Kidney (tissue), 14 donors: ENCODE measurements around the gene TSPAN4. TPM values are rescaled to one million over a fixed set of nuclear protein-coding genes. Genes with fewer than 3 reads are reported as not detected.

Experiments
- DNase-seq, 5 donors: peaks; one replicate each; pipeline ENCODE4 v3.0.0-alpha.2; 2013 to 2020
- FAIRE-seq: peaks from 2 replicates; lab custom pipeline; 2012; peaks lifted over from hg19 to GRCh38; lab: Jason Lieb, UNC
- H3K27ac ChIP-seq, 2 donors: one replicate each; pipeline ENCODE4 v1.7.0; 2013; ENCODE audit warnings: low read depth in 2 of 2, low read length in 2 of 2, inconsistent platforms in 1 of 2
- H3K27me3 ChIP-seq: one replicate; pipeline ENCODE4 v1.7.1; 2013; ENCODE audit warnings: low read length, inconsistent platforms; ENCODE audit not compliant: control insufficient read depth, insufficient read depth
- H3K36me3 ChIP-seq, 3 donors: one replicate each; pipeline versions ENCODE4 v1.7.0 to v1.7.1; 2013; ENCODE audit warnings: low read length in 3 of 3, control low read depth in 1 of 3, inconsistent platforms in 1 of 3; ENCODE audit not compliant: insufficient read depth in 3 of 3, control insufficient read depth in 2 of 3
- H3K4me1 ChIP-seq, 3 donors: one replicate each; pipeline versions ENCODE4 v1.7.0 to v1.7.1; 2013; ENCODE audit warnings: low read length in 3 of 3, inconsistent platforms in 1 of 3, low read depth in 1 of 3; ENCODE audit not compliant: control insufficient read depth in 2 of 3, insufficient read depth in 2 of 3
- H3K4me3 ChIP-seq, 3 donors: one replicate each; pipeline versions ENCODE4 v1.7.0 to v1.8.1; 2013; ENCODE audit warnings: low read length in 3 of 3, control low read depth in 1 of 3, inconsistent platforms in 1 of 3
- H3K9ac ChIP-seq, 3 donors: one replicate each; pipeline versions ENCODE4 v1.7.0 to v1.7.1; 2013; ENCODE audit warnings: low read length in 3 of 3, control low read depth in 1 of 3, inconsistent platforms in 1 of 3
- H3K9me3 ChIP-seq, 3 donors: one replicate each; pipeline versions ENCODE4 v1.7.0 to v1.7.1; 2013; ENCODE audit warnings: low read length in 3 of 3, control low read depth in 1 of 3, inconsistent platforms in 1 of 3; ENCODE audit not compliant: control insufficient read depth in 2 of 3, insufficient read depth in 1 of 3
- CTCF ChIP-seq: IDR thresholded peaks from 3 replicates; pipeline ENCODE4 v1.5.1; 2012; ENCODE audit warnings: mild to moderate bottlenecking, moderate library complexity, borderline replicate concordance; ENCODE audit not compliant: insufficient read depth; ENCODE audit errors: extremely low read depth
- intact Hi-C: fragments of 100-400 bp; cut with DNase I; formaldehyde crosslinking; loops from one replicate; pipeline ENCODE4 v1.11.1; 2022
- polyA plus RNA-seq: library from polyadenylated mRNA; stranded (reverse); fragments of 350-450 nt; fragmentation: Illumina TruSeq; extraction: RNeasy Lipid Tissue Mini Kit (QIAGEN cat#74804); gene quantifications from one replicate; pipeline ENCODE4 v1.2.3, GENCODE V29; 2014; ENCODE audit warnings: low read depth, low replicate concordance; ENCODE audit not compliant: insufficient read depth
- total RNA-seq: library from RNA; stranded (reverse); fragmentation: NEBNext Ultra II Directional; extraction: Animal tissue kit (Norgen Biotek cat#: 25700); gene quantifications from one replicate; pipeline ENCODE4 v1.2.1, GENCODE V29; 2021
- donor health status: control.
- donor health status: control.
- donor health status: control.
- donor health status: control.
- donor health status: control.
- donor health status: DM: yes; HTN: yes; CAD: no.
- donor health status: Normal renal cell carcinoma (clear cell type).

Gene TSPAN4
- total and polyA plus RNA-seq, 2 donors from 2014 or later = 81.2 to 104 TPM

- no peak for TF ChIP-seq CTCF
- no peak for DNase-seq
- intact Hi-C loops = no loop called here
- no peaks in the 10 kb centered on the region for H3K9me3 ChIP-seq
- peak overlapping the region in 1 of 3 donors; percentile 51 for H3K4me3 ChIP-seq
- peak overlapping the region; percentile 23 to 63 for H3K27ac ChIP-seq
- no peak for FAIRE-seq
- no peaks in the 10 kb centered on the region for H3K36me3 ChIP-seq
- H3K4me1 ChIP-seq = peaks cover 0 to 45% (median 15%) of the 10 kb centered on the region in 3 donors
- H3K27me3 ChIP-seq = no peaks in the 10 kb centered on the region
- H3K9ac ChIP-seq = peak overlapping the region in 1 of 3 donors; percentile 46
Observed at GRCh38 chr11:828506-829175, 14.0 kb upstream of the TSPAN4 start.

- Histone ChIP-seq H3K9ac (peak overlapping the region in 1 of 3 donors; percentile 46), H3K4me1 (peaks cover 0 to 49% (median 17%) of the 10 kb centered on the region in 3 donors), H3K9me3 (no peaks in the 10 kb centered on the region), H3K4me3 (peak overlapping the region in 2 of 3 donors; percentile 45 to 51), H3K27me3 (no peaks in the 10 kb centered on the region), H3K27ac (peak overlapping the region; percentile 23 to 63), H3K36me3 (no peaks in the 10 kb centered on the region)
- no peak for TF ChIP-seq CTCF
- intact Hi-C loops = no loop called here
- no peak for FAIRE-seq
- DNase-seq = peak in 1 of 5 donors; percentile 92
Observed at GRCh38 chr11:829176-829846, 13.3 kb upstream of the TSPAN4 start.

GRCh38 chr11:829847-830294 lies 12.8 kb upstream of the TSPAN4 start:
- TF ChIP-seq CTCF = no peak
- H3K27ac ChIP-seq = no peak overlapping the region
- no peaks in the 10 kb centered on the region for H3K36me3 ChIP-seq
- H3K27me3 ChIP-seq = no peaks in the 10 kb centered on the region
- peaks cover 0 to 54% (median 22%) of the 10 kb centered on the region in 3 donors for H3K4me1 ChIP-seq
- no peaks in the 10 kb centered on the region for H3K9me3 ChIP-seq
- peak overlapping the region in 2 of 3 donors; percentile 45 to 51 for H3K4me3 ChIP-seq
- FAIRE-seq = no peak
- no peak overlapping the region for H3K9ac ChIP-seq
- intact Hi-C loops = no loop called here
- DNase-seq = no peak
